Esophagus squamous epithelium (tissue), 5 donors: ENCODE results near the gene MTIF3. TPM values are rescaled to one million over a fixed set of nuclear protein-coding genes. Genes with fewer than 3 reads are reported as not detected.
A peak's percentile ranks its signal among the peaks of the same experiment; 100 is the strongest.

Experiments used
- DNase-seq: peaks from one replicate; lab custom pipeline; 2025; lab: John Stamatoyannopoulos, UW
- H3K27ac ChIP-seq, 4 donors: fragments of 200-600 bp; sonication (generic); one replicate each; pipeline ENCODE4 v1.5.1; 2016 to 2019; ENCODE audit warnings: mild to moderate bottlenecking in 1 of 4
- H3K27me3 ChIP-seq, 4 donors: fragments of 200-600 bp; sonication (generic); 1 replicate in 3 of 4; 2 replicates in 1 of 4; pipeline versions ENCODE4 v1.5.1 to v1.6.0; 2017 to 2021; ENCODE audit warnings: antibody characterized with exemption in 1 of 4
- H3K36me3 ChIP-seq, 3 donors: fragments of 200-600 bp; sonication (generic); one replicate each; pipeline ENCODE4 v1.5.1; 2016 to 2019
- H3K4me1 ChIP-seq, 3 donors: fragments of 200-600 bp; sonication (generic); one replicate each; pipeline ENCODE4 v1.5.1; 2017 to 2019
- H3K4me3 ChIP-seq, 4 donors: fragments of 200-600 bp; sonication (generic); 1 replicate in 3 of 4; 2 replicates in 1 of 4; pipeline ENCODE4 v1.5.1; 2016 to 2019; ENCODE audit warnings: mild to moderate bottlenecking in 2 of 4, moderate library complexity in 1 of 4
- H3K9me3 ChIP-seq, 3 donors: fragments of 200-600 bp; sonication (generic); one replicate each; pipeline ENCODE4 v1.5.1; 2016 to 2019
- CTCF ChIP-seq, 6 experiments: fragments of 450-650 bp in 4 of 6; fragments of 200-600 bp in 2 of 6; sonication (generic) in 2 of 6; IDR thresholded peaks; one replicate each; pipeline ENCODE4 v1.5.1; 2016 to 2019; ENCODE audit warnings: antibody characterized with exemption in 6 of 6, mild to moderate bottlenecking in 4 of 6, moderate library complexity in 4 of 6
- POLR2A ChIP-seq, 4 donors: fragments of 450-650 bp; IDR thresholded peaks; one replicate each; pipeline ENCODE4 v1.6.1; 2017; ENCODE audit warnings: antibody characterized with exemption in 4 of 4, mild to moderate bottlenecking in 4 of 4, moderate library complexity in 3 of 4
- WGBS, 2 donors: methylation state at CpG; one replicate each; pipeline ENCODE4 v1.1.5; 2018; 5-methylcytosine and 5-hydroxymethylcytosine counted together
- intact Hi-C: fragments of 100-400 bp; cut with DNase I; formaldehyde crosslinking; loops from one replicate; pipeline ENCODE4 v1.15.0; 2022
- total RNA-seq, 4 donors: library from RNA; depleted of rRNA; stranded (reverse); fragments of >200 nt; gene quantifications; one replicate each; pipeline ENCODE4 v1.1.0, GENCODE V29; 2016
- donor health status: DM: yes; HTN: yes; CAD: no.

MTIF3 gene
- total RNA-seq, 4 donors from 2014 or later, result 31.1 to 41.7 (median 35.0) TPM

GRCh38 chr13:27482983-27483382 lies 32.6 kb upstream of the MTIF3 start:
- peaks cover 0 to 15% (median 0%) of the 10 kb centered on the region in 4 donors for H3K27me3 ChIP-seq
- H3K27ac ChIP-seq, result no peak overlapping the region
- H3K36me3 ChIP-seq, result no peaks in the 10 kb centered on the region
- H3K4me3 ChIP-seq, result no peak overlapping the region
- peaks cover 0 to 4% (median 0%) of the 10 kb centered on the region in 3 donors for H3K4me1 ChIP-seq
- no peak for TF ChIP-seq POLR2A (IDR thresholded peaks at IDR 0.05)
- no peak for TF ChIP-seq CTCF (IDR thresholded peaks at IDR 0.05)
- intact Hi-C loops, result no loop called here
- no peak for DNase-seq
- WGBS, 2 donors, result 60 to 66% methylated on average over 7 of the region's 7 CpGs
- H3K9me3 ChIP-seq, result peaks cover 0 to 6% (median 0%) of the 10 kb centered on the region in 3 donors

- H3K9me3 ChIP-seq, result peaks cover 0 to 6% (median 0%) of the 10 kb centered on the region in 3 donors
- peaks cover 0 to 16% (median 9%) of the 10 kb centered on the region in 3 donors for H3K4me1 ChIP-seq
- no peak for DNase-seq
- no peak overlapping the region for H3K27ac ChIP-seq
- H3K4me3 ChIP-seq, result no peak overlapping the region
- WGBS, 2 donors, result 21 to 29% methylated on average over 9 to 10 of the region's 11 CpGs
- intact Hi-C loops, result no loop called here
- H3K36me3 ChIP-seq, result no peaks in the 10 kb centered on the region
- TF ChIP-seq POLR2A (IDR thresholded peaks at IDR 0.05), result no peak
- TF ChIP-seq CTCF (IDR thresholded peaks at IDR 0.05), result peak in 4 of 6 experiments; percentile 43 to 65 (median 47)
- peaks cover 0 to 15% (median 0%) of the 10 kb centered on the region in 4 donors for H3K27me3 ChIP-seq
Measured at GRCh38 chr13:27481766-27482165, 31.4 kb upstream of the MTIF3 start.

GRCh38 chr13:27476943-27477703 lies 26.8 kb upstream of the MTIF3 start:
- intact Hi-C loops, result no loop called here
- peak in 1 of 6 experiments; percentile 10 for TF ChIP-seq CTCF (IDR thresholded peaks at IDR 0.05)
- TF ChIP-seq POLR2A (IDR thresholded peaks at IDR 0.05), result no peak
- Histone ChIP-seq H3K36me3 (no peaks in the 10 kb centered on the region), H3K27ac (peak overlapping the region; percentile 58 to 80 (median 67)), H3K4me3 (peak overlapping the region in 1 of 4 donors; percentile 12), H3K9me3 (peaks cover 0 to 5% (median 0%) of the 10 kb centered on the region in 3 donors), H3K4me1 (peaks cover 0 to 19% (median 9%) of the 10 kb centered on the region in 3 donors), H3K27me3 (peaks cover 0 to 14% (median 0%) of the 10 kb centered on the region in 4 donors)
- 16 to 25% methylated on average over 9 to 10 of the region's 10 CpGs for WGBS, 2 donors
- DNase-seq, result no peak

GRCh38 chr13:27474751-27475268 lies 24.4 kb upstream of the MTIF3 start:
- H3K9me3 ChIP-seq, result no peaks in the 10 kb centered on the region

More at GRCh38 chr13:27474751-27475268, 24.4 kb upstream of the MTIF3 start:
- Histone ChIP-seq H3K36me3 (no peaks in the 10 kb centered on the region), H3K4me1 (peaks cover 0 to 19% (median 9%) of the 10 kb centered on the region in 3 donors), H3K4me3 (no peak overlapping the region), H3K27me3 (no peaks in the 10 kb centered on the region), H3K27ac (no peak overlapping the region)
- TF ChIP-seq CTCF (IDR thresholded peaks at IDR 0.05), result no peak
- no peak for TF ChIP-seq POLR2A (IDR thresholded peaks at IDR 0.05)
- intact Hi-C loops, result no loop called here
- DNase-seq, result no peak
- WGBS, 2 donors, result 53 to 65% methylated on average over 8 of the region's 13 CpGs
